ENCODE measurements around the gene GSK3A. TPM values are rescaled to one million over a fixed set of nuclear protein-coding genes. Genes with fewer than 3 reads are reported as not detected.
A peak's percentile ranks its signal among the peaks of the same experiment; 100 is the strongest.
"Not testable (repeated sequence)": the region's sequence is repeated elsewhere in the genome, so short reads cannot be mapped to it uniquely, and the experiment has no call there.

GSK3A gene
- total RNA-seq, 4 donors from 2014 or later = 33.8 to 46.1 (median 41.8) TPM

- Histone ChIP-seq H3K9me3 (no peaks in the 10 kb centered on the region), H3K4me3 (peak overlapping the region; percentile 65 to 76 (median 70)), H3K27me3 (no peaks in the 10 kb centered on the region), H3K4me1 (peaks cover 25 to 40% (median 35%) of the 10 kb centered on the region in 4 donors), H3K27ac (replicated peaks in 1 of 4) (peak overlapping the region; percentile 92 to 99 (median 96)), H3K36me3 (peaks cover 7 to 12% (median 12%) of the 10 kb centered on the region in 4 donors)
- intact Hi-C loops (cut with DNase I) = no loop called here
- no peak for DNase-seq (ENCODE audit: extremely low spot score)
- no peak for TF ChIP-seq CTCF (IDR thresholded peaks at IDR 0.05)
- WGBS = 7% methylated on average over 13 of the region's 13 CpGs
Observed at GRCh38 chr19:42267644-42268141, 25.3 kb upstream of the GSK3A start.

DNA sequence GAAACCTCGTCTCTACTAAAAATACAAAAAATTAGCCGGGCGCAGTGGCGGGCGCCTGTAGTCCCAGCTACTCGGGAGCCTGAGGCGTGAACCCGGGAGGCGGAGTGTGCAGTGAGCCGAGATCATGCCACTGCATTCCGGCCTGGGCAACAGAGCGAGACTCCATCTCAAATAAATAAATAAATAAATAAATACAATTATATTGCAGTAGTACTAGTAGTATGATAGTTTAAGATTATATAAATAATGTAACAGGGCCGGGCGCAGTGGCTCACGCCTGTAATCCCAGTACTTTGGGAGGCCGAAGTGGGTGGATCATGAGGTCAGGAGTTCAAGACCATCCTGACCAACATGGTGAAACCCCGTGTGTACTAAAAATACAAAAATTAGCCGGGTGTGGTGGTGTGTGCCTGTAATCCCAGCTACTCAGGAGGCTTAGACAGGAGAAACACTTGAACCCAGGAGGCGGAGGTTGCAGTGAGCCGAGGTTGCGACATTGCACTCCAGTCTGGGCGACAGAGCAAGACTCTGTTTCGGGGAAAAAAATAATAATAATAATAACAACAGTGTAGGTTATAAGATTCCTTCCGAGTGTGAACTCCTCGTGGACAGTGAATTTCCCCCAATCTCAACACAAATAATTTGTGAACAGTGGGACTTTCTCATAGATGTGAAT lies 24.7 kb upstream of the GSK3A start:
- H3K9me3 ChIP-seq; intact Hi-C loops (cut with DNase I); H3K27me3 ChIP-seq; DNase-seq (ENCODE audit: extremely low spot score); H3K36me3 ChIP-seq; H3K4me3 ChIP-seq: not testable (repeated sequence)
- 90% methylated on average over 25 of the region's 25 CpGs for WGBS
- H3K27ac ChIP-seq (replicated peaks in 1 of 4) = peak overlapping the region in 2 of 4 donors; percentile 95 to 99
- peaks cover 25 to 34% (median 33%) of the 10 kb centered on the region in 4 donors for H3K4me1 ChIP-seq

DNA sequence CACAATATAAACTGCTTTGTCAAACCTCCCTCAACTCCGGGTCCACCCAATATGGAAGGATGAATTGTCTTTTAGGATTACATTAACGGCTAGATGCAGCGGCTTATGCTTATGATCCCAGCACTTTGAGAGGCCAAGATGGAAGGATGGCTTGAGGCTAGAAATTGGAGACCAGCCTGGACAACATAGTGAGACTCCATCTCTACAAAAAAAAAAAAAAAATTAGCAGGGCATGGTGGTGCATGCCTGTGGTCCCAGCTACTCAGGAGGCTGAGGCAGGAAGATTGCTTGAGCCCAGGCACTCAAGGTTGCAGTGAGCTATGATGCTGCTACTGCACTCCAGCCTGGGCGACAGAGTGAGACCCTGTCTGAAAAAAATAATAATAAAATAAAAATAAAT lies 23.7 kb upstream of the GSK3A start:
- DNase-seq (ENCODE audit: extremely low spot score); intact Hi-C loops (cut with DNase I); H3K4me3 ChIP-seq; H3K36me3 ChIP-seq; H3K9me3 ChIP-seq; H3K27me3 ChIP-seq; H3K27ac ChIP-seq (replicated peaks in 1 of 4): not testable (repeated sequence)
- H3K4me1 ChIP-seq = peaks cover 19 to 25% (median 23%) of the 10 kb centered on the region in 4 donors
- WGBS = 92% methylated on average over 4 of the region's 4 CpGs

- no peak for TF ChIP-seq POLR2A (IDR thresholded peaks at IDR 0.05; ENCODE audit: low read depth)
- no peaks in the 10 kb centered on the region for H3K27me3 ChIP-seq
- no peak overlapping the region for H3K4me3 ChIP-seq
- no peaks in the 10 kb centered on the region for H3K9me3 ChIP-seq
- no peak for DNase-seq (ENCODE audit: extremely low spot score)
- intact Hi-C loops (cut with DNase I) = no loop called here
- peaks cover 3 to 8% (median 5%) of the 10 kb centered on the region in 4 donors for H3K4me1 ChIP-seq
- H3K36me3 ChIP-seq = no peaks in the 10 kb centered on the region
- WGBS = 89% methylated on average over 3 of the region's 3 CpGs
- no peak overlapping the region for H3K27ac ChIP-seq (replicated peaks in 1 of 4)
Observed at GRCh38 chr19:42261763-42262162, 19.4 kb upstream of the GSK3A start.

GRCh38 chr19:42257842-42258241 lies 15.4 kb upstream of the GSK3A start:
- peaks cover 16 to 26% (median 24%) of the 10 kb centered on the region in 4 donors for H3K4me1 ChIP-seq
- H3K9me3 ChIP-seq; intact Hi-C loops (cut with DNase I); H3K36me3 ChIP-seq; H3K4me3 ChIP-seq; H3K27ac ChIP-seq (replicated peaks in 1 of 4); H3K27me3 ChIP-seq; DNase-seq (ENCODE audit: extremely low spot score): not testable (repeated sequence)
- WGBS = 84% methylated on average over 3 of the region's 3 CpGs

- peak; percentile 26 to 57 for TF ChIP-seq POLR2AphosphoS5 (IDR thresholded peaks at IDR 0.05)
- no peak for TF ChIP-seq POLR2A (IDR thresholded peaks at IDR 0.05; ENCODE audit: low read depth)
- H3K36me3 ChIP-seq = no peaks in the 10 kb centered on the region
- H3K27me3 ChIP-seq = no peaks in the 10 kb centered on the region
- peaks cover 34 to 44% (median 42%) of the 10 kb centered on the region in 4 donors for H3K4me1 ChIP-seq
- WGBS = 5% methylated on average over 33 of the region's 38 CpGs
- peak overlapping the region; percentile 100 for H3K27ac ChIP-seq (replicated peaks in 1 of 4)
- peak overlapping the region; percentile 85 to 98 (median 96) for H3K4me3 ChIP-seq
- no peaks in the 10 kb centered on the region for H3K9me3 ChIP-seq
- intact Hi-C loops (cut with DNase I) = no loop called here
- DNase-seq (ENCODE audit: extremely low spot score) = no peak
Observed at GRCh38 chr19:42255766-42256745, 13.7 kb upstream of the GSK3A start.
